Left ventricle myocardium inferior (tissue), 1 donor: Measurements from ENCODE around the gene FNBP1L. TPM values are rescaled to one million over a fixed set of nuclear protein-coding genes. Genes with fewer than 3 reads are reported as not detected.
"Not testable (repeated sequence)": the region's sequence is repeated elsewhere in the genome, so short reads cannot be mapped to it uniquely, and the experiment has no call there.

ENCODE experiments used
- DNase-seq: peaks from one replicate; pipeline ENCODE4 v3.0.0-alpha.2; 2020
- H3K27ac ChIP-seq: fragments of 200-600 bp; replicated peaks from 2 replicates; pipeline ENCODE4 v1.8.0; 2021
- H3K27me3 ChIP-seq: fragments of 200-600 bp; 2 replicates; pipeline ENCODE4 v1.8.0; 2021; ENCODE audit warnings: low read depth
- H3K36me3 ChIP-seq: fragments of 200-600 bp; 2 replicates; pipeline ENCODE4 v1.8.0; 2021
- H3K4me1 ChIP-seq: fragments of 200-600 bp; 2 replicates; pipeline ENCODE4 v1.8.0; 2021
- H3K4me3 ChIP-seq: fragments of 200-600 bp; 2 replicates; pipeline ENCODE4 v1.8.0; 2021; ENCODE audit warnings: mild to moderate bottlenecking, moderate library complexity
- H3K9me3 ChIP-seq: fragments of 200-600 bp; replicated peaks from 2 replicates; pipeline ENCODE4 v1.8.0; 2021
- CTCF ChIP-seq: fragments of 200-600 bp; IDR thresholded peaks from 2 replicates; pipeline ENCODE4 v1.8.0; 2021; ENCODE audit warnings: antibody characterized with exemption, mild to moderate bottlenecking, borderline replicate concordance
- intact Hi-C: fragments of 100-400 bp; cut with micrococcal nuclease; formaldehyde crosslinking; loops from one replicate; pipeline ENCODE4 v1.11.0; 2022
- total RNA-seq: library from RNA; stranded (reverse); fragmentation: NEBNext Ultra II Directional; extraction: Animal tissue kit (Norgen Biotek cat#: 25700); gene quantifications from one replicate; pipeline ENCODE4 v1.2.1, GENCODE V29; 2021
- donor health status: DM: no; HTN: yes; CAD: no; lungs with severe emphysema.

The FNBP1L gene
- total RNA-seq, 1 donor from 2014 or later = 28.0 TPM

- no peak for TF ChIP-seq CTCF
- Histone ChIP-seq H3K27me3 (no peaks in the 10 kb centered on the region), H3K4me1 (peaks cover 27% of the 10 kb centered on the region), H3K9me3 (peaks cover 6% of the 10 kb centered on the region), H3K4me3 (no peak overlapping the region), H3K27ac (peak overlapping the region; percentile 13), H3K36me3 (no peaks in the 10 kb centered on the region)
- no peak for DNase-seq
- intact Hi-C loops = no loop called here
Observed at GRCh38 chr1:93471284-93471683, 23.4 kb downstream of the FNBP1L start.

GRCh38 chr1:93471911-93472310, 24.0 kb downstream of the FNBP1L start:
- Histone ChIP-seq H3K4me3 (no peak overlapping the region), H3K27me3 (no peaks in the 10 kb centered on the region), H3K4me1 (peaks cover 32% of the 10 kb centered on the region), H3K9me3 (no peaks in the 10 kb centered on the region), H3K27ac (peak overlapping the region; percentile 22), H3K36me3 (no peaks in the 10 kb centered on the region)
- no peak for DNase-seq
- intact Hi-C loops = no loop called here
- no peak for TF ChIP-seq CTCF

DNA sequence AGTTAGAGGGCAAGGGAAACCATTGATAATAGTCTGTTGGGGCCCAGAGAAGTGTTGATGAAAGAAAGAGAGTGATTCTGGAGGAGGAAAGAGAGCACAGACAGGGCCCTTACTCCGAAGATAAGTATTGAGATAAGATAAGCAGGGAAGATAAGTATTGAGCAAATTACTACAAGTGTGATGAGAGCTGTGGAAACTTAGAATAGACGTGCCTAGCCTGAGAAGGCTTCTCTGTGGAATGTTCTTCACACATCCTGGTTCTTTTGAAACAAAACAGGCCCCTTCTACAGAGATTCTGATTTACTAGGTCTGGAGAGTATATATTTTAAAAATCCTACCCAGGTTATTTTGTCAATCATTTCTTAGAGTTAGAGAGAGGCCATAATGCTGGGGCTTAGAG, 26.4 kb downstream of the FNBP1L start:
- Histone ChIP-seq H3K27ac (no peak overlapping the region), H3K4me3 (no peak overlapping the region), H3K9me3 (peaks cover 12% of the 10 kb centered on the region), H3K27me3 (no peaks in the 10 kb centered on the region), H3K36me3 (no peaks in the 10 kb centered on the region), H3K4me1 (peaks cover 37% of the 10 kb centered on the region)
- no peak for DNase-seq
- no peak for TF ChIP-seq CTCF
- intact Hi-C loops = no loop called here

- Histone ChIP-seq H3K36me3 (no peaks in the 10 kb centered on the region), H3K27ac (no peak overlapping the region), H3K9me3 (peaks cover 21% of the 10 kb centered on the region), H3K4me1 (peaks cover 37% of the 10 kb centered on the region), H3K4me3 (no peak overlapping the region), H3K27me3 (no peaks in the 10 kb centered on the region)
- no peak for DNase-seq
- no peak for TF ChIP-seq CTCF
- intact Hi-C loops = no loop called here
Observed at GRCh38 chr1:93475681-93476080, 27.8 kb downstream of the FNBP1L start.

DNA sequence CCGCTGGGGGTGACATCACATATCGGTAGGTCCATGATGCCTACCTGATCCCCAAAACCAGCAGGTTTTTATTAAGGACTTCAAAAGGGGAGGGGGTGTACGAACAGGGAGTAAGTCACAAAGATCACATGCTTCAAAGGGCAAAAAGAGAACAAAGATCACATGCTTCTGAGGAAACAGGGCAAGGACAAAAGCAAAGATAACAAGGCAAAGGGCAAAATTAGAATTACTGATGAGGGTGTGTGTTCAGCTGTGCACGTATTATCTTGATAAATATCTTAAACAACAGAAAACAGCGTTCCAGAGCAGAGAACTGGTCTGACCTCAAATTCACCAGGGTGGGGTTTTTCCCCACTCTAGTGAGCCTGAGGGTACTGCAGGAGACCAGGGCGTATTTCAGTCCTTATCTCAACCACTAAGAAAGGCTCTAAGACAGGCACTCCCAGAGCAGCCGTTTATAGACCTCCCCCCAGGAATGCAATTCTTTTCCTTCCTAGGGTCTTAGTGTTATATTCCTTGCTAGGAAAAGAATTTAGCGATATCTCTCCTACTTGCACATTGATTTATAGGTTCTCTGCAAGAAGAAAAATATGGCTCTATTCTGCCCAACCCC, 31.3 kb downstream of the FNBP1L start:
- DNase-seq, H3K27ac ChIP-seq, H3K4me3 ChIP-seq, H3K36me3 ChIP-seq, H3K27me3 ChIP-seq, intact Hi-C loops: not testable (repeated sequence)
- H3K9me3 ChIP-seq = peaks cover 21% of the 10 kb centered on the region
- H3K4me1 ChIP-seq = peaks cover 19% of the 10 kb centered on the region

DNA sequence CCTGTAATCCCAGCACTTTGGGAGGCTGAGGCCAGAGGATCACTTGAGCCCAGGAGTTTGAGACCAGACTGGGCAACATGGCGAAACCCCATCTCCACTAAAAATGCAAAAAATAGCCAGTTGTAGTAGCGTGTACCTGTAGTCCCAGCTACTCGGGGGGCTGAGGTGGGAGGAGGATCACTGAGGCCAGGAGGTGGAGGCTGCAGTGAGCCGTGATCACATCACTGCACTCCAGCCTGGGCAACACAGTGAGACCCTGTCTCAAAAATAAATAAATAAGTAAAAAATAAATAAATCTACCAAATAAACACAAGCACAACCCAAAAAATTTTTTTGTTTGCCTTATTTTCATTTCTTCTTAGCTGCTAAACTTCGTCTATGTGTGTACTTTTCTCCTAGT, 34.0 kb downstream of the FNBP1L start:
- intact Hi-C loops, DNase-seq, H3K36me3 ChIP-seq, H3K27me3 ChIP-seq, H3K27ac ChIP-seq, H3K4me3 ChIP-seq: not testable (repeated sequence)
- peaks cover 21% of the 10 kb centered on the region for H3K9me3 ChIP-seq
- H3K4me1 ChIP-seq = peaks cover 17% of the 10 kb centered on the region
